ENCODE measurements around the gene XPOT.

DNA sequence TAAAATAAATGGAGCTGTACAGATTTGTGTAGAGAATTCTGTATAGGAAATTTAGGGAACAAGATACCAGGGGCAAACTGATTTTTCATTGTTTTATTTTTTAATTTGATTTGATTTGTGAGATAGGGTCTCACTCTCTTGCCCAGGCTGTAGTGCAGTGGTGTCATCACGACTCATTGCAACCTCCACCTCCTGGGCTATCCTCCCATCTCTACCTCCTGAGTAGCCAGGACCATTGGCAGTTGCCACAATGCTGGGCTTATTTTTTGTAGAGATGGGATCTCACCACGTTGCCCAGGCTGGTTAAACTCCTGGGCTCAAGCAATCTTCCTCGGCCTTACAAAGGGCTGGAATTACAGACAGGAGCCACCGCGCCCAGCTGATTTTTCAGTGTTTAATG, 29.7 kb downstream of the XPOT start:
- TF ChIP-seq CTCF (IDR thresholded peaks at IDR 0.05) = no peak
- TF ChIP-seq POLR2A (IDR thresholded peaks at IDR 0.05; ENCODE audit: low read depth) = no peak

All from esophagus muscularis mucosa (tissue), 3 donors.